ENCODE data around the gene SLC25A31.

Gene SLC25A31

DNA sequence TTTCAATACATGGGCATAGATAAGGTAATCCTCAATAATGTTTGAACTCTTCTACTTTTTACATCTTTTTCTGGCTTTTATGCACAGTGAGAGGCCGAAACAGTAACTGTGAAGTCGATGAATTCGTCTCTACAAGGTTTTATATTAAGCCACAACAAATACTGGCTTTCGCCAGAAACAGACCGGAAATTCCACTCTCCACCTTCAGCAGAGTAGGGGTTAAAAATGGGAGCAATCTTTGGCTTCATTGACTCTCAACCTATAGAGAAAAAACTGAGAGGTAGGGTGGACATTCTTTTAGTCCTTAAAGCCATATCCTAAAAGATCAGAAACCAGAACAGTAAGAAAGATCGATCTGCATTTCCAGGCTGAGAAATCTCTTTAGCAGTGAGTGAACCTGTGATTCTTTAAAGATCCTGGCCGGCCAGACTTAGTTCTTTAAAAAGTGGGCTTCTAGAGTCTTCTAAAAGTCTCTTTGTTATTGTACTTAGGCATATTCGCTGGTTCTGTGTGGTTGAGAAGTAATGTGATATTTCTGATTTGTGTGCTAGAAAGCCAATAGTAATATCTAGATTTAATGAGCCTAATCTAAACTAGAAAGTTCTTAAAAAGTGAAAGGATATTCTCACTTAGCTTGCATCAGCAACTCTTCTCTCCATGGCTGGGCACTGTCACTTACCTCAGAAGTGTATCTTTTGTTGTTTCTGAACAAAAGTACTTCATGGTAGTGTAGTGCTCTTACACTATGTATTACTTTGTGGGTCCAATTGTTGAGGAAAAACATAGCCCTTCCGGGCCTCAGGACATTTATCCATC, 54.0 kb downstream of the SLC25A31 start:
- no peak for TF ChIP-seq Cebpa-rat (IDR thresholded peaks at IDR 0.05)
- Histone ChIP-seq H3K27me3 (peaks cover 29% of the 10 kb centered on the region), H3K9me3 (peaks cover 13% of the 10 kb centered on the region; the same call in 1 of the 2 replicates), H3K4me1 (no peaks in the 10 kb centered on the region), H3K36me3 (no peaks in the 10 kb centered on the region), H3K4me2 (no peak overlapping the region), H4K20me1 (no peaks in the 10 kb centered on the region), H3K9ac (no peak overlapping the region), H3K4me3 (no peak overlapping the region), H3K27ac (no peak overlapping the region)

DNA sequence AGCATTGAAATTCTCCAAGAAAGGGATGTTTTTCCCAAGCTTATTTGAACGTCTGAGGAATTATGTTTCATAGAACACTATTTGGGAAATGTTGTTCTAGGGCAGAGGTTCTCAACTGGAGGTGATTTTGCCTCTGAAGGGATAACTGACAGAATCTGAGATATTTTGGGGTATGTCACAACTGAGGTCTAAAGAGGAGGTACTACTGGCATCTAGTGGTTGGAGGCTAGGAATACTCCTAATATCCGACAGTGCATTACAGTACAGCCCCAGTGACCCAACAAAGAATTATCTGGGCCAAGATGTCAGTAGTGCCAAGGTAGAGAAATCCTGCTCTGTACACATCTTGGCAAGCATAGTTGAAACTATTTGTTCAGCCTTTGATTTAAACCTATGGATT, 58.3 kb downstream of the SLC25A31 start:
- no peaks in the 10 kb centered on the region for H4K20me1 ChIP-seq
- no peak overlapping the region for H3K4me2 ChIP-seq
- H3K4me3 ChIP-seq, result no peak overlapping the region
- H3K4me1 ChIP-seq, result no peaks in the 10 kb centered on the region
- no peaks in the 10 kb centered on the region for H3K27me3 ChIP-seq
- no peaks in the 10 kb centered on the region for H3K9me3 ChIP-seq
- no peaks in the 10 kb centered on the region for H3K36me3 ChIP-seq
- H3K9ac ChIP-seq, result no peak overlapping the region
- no peak for TF ChIP-seq Cebpa-rat (IDR thresholded peaks at IDR 0.05)
- H3K27ac ChIP-seq, result no peak overlapping the region

DNA sequence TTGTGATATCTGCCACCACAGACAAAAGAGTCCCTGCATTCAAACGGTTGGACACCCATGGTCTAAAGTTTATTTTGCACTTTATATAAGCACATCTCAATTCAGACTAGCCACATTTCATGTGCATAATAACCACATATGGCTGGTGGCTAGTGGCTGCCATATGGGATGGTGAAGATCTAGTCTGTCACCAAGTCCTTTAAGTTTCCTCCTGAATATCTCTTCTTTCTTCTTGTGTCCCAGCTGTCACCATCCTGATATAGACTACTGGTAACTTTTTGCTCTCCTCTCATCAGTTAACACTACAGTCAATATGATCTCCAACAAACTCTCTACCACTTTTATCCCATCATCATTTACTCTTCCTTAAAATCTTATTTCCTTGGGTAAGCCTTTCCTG, 61.2 kb downstream of the SLC25A31 start:
- no peak overlapping the region for H3K27ac ChIP-seq
- H3K36me3 ChIP-seq, result no peaks in the 10 kb centered on the region
- H3K4me2 ChIP-seq, result no peak overlapping the region
- H4K20me1 ChIP-seq, result no peaks in the 10 kb centered on the region
- no peak for TF ChIP-seq Cebpa-rat (IDR thresholded peaks at IDR 0.05)
- H3K9me3 ChIP-seq, result no peaks in the 10 kb centered on the region
- H3K4me1 ChIP-seq, result no peaks in the 10 kb centered on the region
- no peak overlapping the region for H3K4me3 ChIP-seq
- H3K27me3 ChIP-seq, result no peaks in the 10 kb centered on the region
- H3K9ac ChIP-seq, result no peak overlapping the region

DNA sequence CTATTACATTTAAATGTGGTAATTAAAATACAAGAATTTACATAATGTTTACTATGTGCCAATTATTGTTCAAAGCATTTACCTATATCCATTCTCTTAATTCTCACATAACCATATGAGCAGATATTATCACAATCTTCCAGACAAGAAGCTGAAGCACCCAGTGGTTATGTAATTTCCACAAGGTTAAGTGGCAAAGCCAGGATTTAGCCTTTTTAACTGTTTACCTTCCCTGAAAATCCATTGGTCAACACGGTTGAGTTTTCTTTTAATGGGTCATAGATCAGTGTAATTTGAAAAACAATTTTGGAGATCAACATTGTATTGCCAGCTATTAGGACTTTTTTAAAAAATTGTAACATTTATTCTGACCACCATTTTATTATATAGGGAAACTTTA, 63.3 kb downstream of the SLC25A31 start:
- H3K9ac ChIP-seq, result no peak overlapping the region
- H4K20me1 ChIP-seq, result no peaks in the 10 kb centered on the region
- no peaks in the 10 kb centered on the region for H3K36me3 ChIP-seq
- H3K4me1 ChIP-seq, result no peaks in the 10 kb centered on the region
- TF ChIP-seq Cebpa-rat (IDR thresholded peaks at IDR 0.05), result no peak
- no peaks in the 10 kb centered on the region for H3K27me3 ChIP-seq
- H3K9me3 ChIP-seq, result no peaks in the 10 kb centered on the region
- H3K4me2 ChIP-seq, result no peak overlapping the region
- no peak overlapping the region for H3K27ac ChIP-seq
- H3K4me3 ChIP-seq, result no peak overlapping the region

DNA sequence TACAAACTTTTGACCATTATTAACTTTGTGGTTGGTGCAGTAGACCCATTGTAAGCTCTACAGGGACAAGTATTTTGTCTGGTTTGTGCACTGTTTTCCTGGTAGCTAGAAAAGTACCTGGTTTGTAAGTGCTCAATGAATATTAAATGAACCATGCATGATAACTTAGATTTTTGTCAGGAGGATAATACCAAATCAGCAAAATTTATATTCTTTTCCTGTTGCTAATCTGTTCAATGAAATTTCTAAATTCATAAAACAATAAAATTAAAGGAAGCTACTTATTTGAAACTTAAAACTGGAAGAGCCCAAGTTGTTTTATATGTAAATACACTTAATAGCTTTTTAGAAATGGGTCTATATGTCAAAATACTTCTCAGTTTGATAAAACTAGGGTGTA, 69.5 kb downstream of the SLC25A31 start:
- Histone ChIP-seq H3K4me1 (no peaks in the 10 kb centered on the region), H3K9me3 (no peaks in the 10 kb centered on the region)
- no peak for TF ChIP-seq Cebpa-rat (IDR thresholded peaks at IDR 0.05)

DNA sequence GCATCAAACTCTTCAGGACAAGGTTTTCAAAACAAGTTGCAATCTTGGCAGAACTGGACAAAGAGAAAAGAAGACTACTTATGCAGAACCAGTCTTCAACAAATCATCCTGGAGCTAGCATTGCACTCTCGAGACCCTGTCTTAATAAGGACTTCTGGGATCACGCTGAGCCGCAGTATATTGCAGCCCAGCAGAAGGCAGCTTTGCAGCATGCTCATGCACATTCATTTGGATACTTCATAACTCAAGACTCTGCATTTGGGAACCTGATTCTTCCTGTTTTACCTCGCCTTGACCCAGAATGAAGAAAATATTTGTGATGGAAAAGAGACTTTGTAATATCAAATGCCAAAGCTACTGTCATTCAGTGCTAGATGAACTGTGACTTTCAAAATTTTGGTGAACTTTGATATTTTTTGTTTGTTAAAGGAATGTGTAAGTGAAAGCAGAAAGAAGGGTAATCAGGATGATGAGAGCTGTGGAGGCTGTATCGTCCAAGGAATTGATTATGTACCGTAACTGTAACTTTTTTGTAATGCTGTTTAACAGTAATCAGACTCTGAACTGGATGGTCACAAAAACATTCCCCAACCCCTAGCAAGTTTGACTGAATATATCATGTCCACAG, 79.1 kb downstream of the SLC25A31 start:
- Histone ChIP-seq H3K36me3 (no peaks in the 10 kb centered on the region), H3K4me2 (no peak overlapping the region), H4K20me1 (no peaks in the 10 kb centered on the region), H3K4me1 (no peaks in the 10 kb centered on the region), H3K4me3 (no peak overlapping the region), H3K9ac (no peak overlapping the region), H3K27me3 (no peaks in the 10 kb centered on the region), H3K27ac (no peak overlapping the region), H3K9me3 (no peaks in the 10 kb centered on the region)
- TF ChIP-seq Cebpa-rat (IDR thresholded peaks at IDR 0.05), result no peak

More for the DNA sequence above, 69.5 kb downstream of the SLC25A31 start:
- Histone ChIP-seq H3K27ac (no peak overlapping the region), H3K27me3 (no peaks in the 10 kb centered on the region), H3K4me3 (no peak overlapping the region), H3K36me3 (no peaks in the 10 kb centered on the region), H4K20me1 (no peaks in the 10 kb centered on the region), H3K4me2 (no peak overlapping the region), H3K9ac (no peak overlapping the region)

DNA sequence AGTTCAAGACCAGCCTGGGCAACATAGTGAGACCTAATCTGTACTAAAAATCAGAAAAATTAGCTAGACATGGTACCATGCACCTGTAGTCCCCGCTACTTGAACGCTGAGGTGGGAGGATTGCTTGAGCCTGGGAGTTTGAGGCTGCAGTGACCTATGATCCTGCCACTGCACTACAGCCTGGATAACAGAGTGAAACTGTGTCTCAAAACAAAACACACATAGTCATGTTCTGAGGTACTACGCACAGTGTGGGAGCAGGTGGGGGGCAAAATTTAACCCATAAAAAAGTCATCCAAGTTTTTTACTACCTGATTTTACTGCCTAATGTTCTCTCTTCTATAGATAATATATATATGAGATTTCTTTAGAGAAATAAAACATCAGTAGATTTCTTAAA, 80.4 kb downstream of the SLC25A31 start:
- no peak overlapping the region for H3K9ac ChIP-seq
- no peaks in the 10 kb centered on the region for H3K9me3 ChIP-seq
- no peak overlapping the region for H3K4me3 ChIP-seq
- H3K4me2 ChIP-seq, result no peak overlapping the region
- H3K27ac ChIP-seq, result no peak overlapping the region
- no peaks in the 10 kb centered on the region for H3K27me3 ChIP-seq
- TF ChIP-seq Cebpa-rat (IDR thresholded peaks at IDR 0.05), result no peak
- no peaks in the 10 kb centered on the region for H3K4me1 ChIP-seq
- H3K36me3 ChIP-seq, result no peaks in the 10 kb centered on the region
- no peaks in the 10 kb centered on the region for H4K20me1 ChIP-seq

DNA sequence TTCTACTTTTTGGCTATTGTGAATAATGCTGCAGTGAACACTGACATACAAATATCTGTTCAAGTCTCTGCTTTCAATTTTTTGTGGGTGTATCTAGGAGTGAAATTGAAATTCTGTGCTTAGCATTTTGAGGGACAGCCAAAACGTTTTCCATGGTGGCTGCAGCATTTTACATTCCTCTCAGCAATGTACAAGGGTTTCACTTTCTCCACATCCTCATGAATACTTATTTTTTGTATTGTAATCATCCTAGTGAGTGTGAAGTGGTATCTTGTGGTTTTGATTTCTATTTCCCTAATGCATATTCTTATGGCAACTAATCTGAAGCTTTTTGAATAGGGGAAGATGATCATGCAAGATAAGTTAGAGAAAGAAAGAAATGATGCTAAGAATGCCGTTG, 92.2 kb downstream of the SLC25A31 start:
- H3K9ac ChIP-seq, result no peak overlapping the region
- no peaks in the 10 kb centered on the region for H3K9me3 ChIP-seq
- H3K27me3 ChIP-seq, result no peaks in the 10 kb centered on the region
- H3K4me3 ChIP-seq, result no peak overlapping the region
- H3K4me1 ChIP-seq, result no peaks in the 10 kb centered on the region
- TF ChIP-seq Cebpa-rat (IDR thresholded peaks at IDR 0.05), result no peak
- H3K4me2 ChIP-seq, result no peak overlapping the region
- H4K20me1 ChIP-seq, result no peaks in the 10 kb centered on the region
- no peak overlapping the region for H3K27ac ChIP-seq
- H3K36me3 ChIP-seq, result no peaks in the 10 kb centered on the region

Data from BLaER1 (cell line).